GM12874 (cell line): Measurements from ENCODE around the gene STMN1.

Experiments
- TF ChIP-seq, protein P1 (sequence below): IDR thresholded peaks from 2 replicates; pipeline ENCODE4 v1.5.1; 2011; ENCODE audit warnings: low read depth, mild to moderate bottlenecking, control low read depth, low read length, moderate library complexity; ENCODE audit not compliant: insufficient read depth

STMN1 gene

DNA sequence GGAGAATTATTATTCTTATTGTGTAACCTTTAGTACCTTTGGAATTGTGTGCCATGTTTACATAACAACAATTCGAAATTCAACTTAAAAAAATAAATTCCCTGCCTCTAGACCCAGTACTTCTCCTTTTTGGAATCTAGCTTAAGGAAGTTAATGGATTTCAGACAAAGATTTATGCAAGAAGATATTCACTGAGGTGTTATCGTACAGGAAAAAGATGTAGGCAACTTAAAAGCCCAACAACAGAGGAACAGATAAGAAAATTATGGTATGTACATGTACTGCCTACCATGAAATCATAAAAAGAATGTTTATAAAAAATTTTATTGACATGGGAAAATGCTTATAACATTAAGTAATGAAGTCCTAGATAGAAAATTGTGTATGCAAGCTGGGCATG, 18.2 kb upstream of the STMN1 start:
- TF ChIP-seq, protein P1, sequence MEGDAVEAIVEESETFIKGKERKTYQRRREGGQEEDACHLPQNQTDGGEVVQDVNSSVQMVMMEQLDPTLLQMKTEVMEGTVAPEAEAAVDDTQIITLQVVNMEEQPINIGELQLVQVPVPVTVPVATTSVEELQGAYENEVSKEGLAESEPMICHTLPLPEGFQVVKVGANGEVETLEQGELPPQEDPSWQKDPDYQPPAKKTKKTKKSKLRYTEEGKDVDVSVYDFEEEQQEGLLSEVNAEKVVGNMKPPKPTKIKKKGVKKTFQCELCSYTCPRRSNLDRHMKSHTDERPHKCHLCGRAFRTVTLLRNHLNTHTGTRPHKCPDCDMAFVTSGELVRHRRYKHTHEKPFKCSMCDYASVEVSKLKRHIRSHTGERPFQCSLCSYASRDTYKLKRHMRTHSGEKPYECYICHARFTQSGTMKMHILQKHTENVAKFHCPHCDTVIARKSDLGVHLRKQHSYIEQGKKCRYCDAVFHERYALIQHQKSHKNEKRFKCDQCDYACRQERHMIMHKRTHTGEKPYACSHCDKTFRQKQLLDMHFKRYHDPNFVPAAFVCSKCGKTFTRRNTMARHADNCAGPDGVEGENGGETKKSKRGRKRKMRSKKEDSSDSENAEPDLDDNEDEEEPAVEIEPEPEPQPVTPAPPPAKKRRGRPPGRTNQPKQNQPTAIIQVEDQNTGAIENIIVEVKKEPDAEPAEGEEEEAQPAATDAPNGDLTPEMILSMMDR = no peak

GRCh38 chr1:25922971-25923552, 16.8 kb upstream of the STMN1 start:
- TF ChIP-seq, protein P1 = no peak

GRCh38 chr1:25922056-25922970, 16.1 kb upstream of the STMN1 start:
- TF ChIP-seq, protein P1 = no peak

DNA sequence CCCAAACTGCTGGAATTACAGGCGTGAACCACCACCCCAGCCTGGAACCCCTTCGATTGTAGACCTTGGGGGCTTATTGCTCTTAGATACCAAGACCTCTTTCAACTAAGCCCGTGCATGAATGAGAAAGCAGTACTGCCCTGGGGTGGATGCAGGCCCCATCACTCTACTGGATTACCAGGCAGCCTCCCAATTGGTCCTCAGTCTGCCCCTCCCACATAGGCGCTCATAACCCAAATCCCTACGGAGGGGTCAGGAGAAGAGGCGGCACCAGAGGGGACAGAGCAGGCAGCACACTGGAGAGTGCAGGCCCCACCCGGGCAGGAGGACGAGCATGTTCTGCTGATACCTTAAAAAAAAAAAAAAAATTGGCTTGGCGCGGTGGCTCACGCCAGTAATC, 12.4 kb upstream of the STMN1 start:
- TF ChIP-seq, protein P1 = no peak

- TF ChIP-seq, protein P1 = no peak
Measured at GRCh38 chr1:25917996-25918395, 11.8 kb upstream of the STMN1 start.

DNA sequence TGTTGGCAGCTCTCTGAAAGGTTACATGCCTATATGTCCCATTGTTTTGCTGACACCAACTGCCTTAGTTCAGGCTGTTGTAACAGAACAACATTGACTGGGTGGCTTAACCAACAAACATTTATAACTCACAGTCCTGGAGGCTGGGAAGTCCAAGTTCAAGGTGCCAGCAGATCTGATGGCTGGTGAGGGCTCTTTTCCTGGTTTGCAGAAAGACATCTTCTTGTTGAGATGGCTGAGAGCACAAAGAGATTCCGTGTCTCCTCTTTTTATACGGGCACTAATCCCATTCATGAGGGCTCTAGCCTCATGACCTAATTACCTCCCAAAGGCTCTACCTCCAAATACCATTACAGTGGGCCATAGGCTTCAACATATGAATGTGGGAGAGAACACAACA, 10.2 kb upstream of the STMN1 start:
- TF ChIP-seq, protein P1 = no peak

GRCh38 chr1:25914074-25914995, 8.1 kb upstream of the STMN1 start:
- TF ChIP-seq, protein P1 = no peak
